Measurements from ENCODE around the gene GLS.
A peak's percentile ranks its signal among the peaks of the same experiment; 100 is the strongest.

GLS gene

GRCh38 chr2:191013932-191014652, 133.5 kb downstream of the GLS start, which contains the start of gene STAT1:
Gene STAT1 (minus strand): TSS chr2:191014171. CDS start chr2:191010003, 4,168 bp downstream.
- DNase-seq (ENCODE audit: low spot score) = peak; percentile 85

GRCh38 chr2:191014653-191015020, 134.0 kb downstream of the GLS start:
- DNase-seq (ENCODE audit: low spot score) = no peak

All from pons (tissue), 1 donor.